ENCODE measurements around the gene PASK. TPM values are rescaled to one million over a fixed set of nuclear protein-coding genes. Genes with fewer than 3 reads are reported as not detected.

The PASK gene
- total and polyA plus RNA-seq, 9 of the 15 experiments (the other 6 are each of a cell fraction or from before 2014, with no cell fraction given), result 1.5 to 30.3 (median 9.9) TPM

DNA sequence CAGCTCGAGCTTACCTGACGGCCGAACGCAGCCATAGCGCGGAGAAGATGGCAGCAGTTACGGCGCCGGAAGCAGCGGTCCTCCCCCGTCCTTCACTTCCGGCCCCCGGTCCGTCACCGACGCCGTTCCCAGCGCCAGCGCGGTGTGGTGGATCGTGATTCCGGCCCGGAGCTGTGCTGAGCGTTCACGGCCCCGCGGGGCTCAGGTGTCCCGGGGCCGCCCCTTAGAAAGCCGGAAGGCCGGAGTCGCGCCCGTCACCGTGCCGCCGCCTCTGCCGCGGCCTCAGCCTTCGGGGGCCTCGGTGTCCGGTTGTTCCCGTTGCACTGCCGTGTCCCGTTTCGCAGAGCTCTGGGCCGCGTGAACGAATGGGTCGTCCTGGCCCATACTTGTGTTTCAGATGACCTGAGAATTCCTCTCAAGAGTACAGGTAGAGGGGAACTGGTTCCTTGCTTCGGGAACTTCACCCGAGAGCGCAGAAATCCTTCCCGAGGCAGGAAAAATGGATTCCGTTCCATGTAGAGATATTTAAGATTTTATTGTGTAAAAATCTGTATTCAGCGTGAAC lies 47.0 kb downstream of the PASK start, which contains the start of gene MTERF4 (continued):
- TF ChIP-seq PURB (CRISPR knock-in tag; IDR thresholded peaks at IDR 0.05; ENCODE audit: low read depth) (no peak), CBFA2T2 (conservative IDR thresholded peaks at IDR 0.05) (no peak), HNRNPUL1 (IDR thresholded peaks at IDR 0.05; ENCODE audit: low read length) (no peak), ZNF174 (CRISPR knock-in tag; IDR thresholded peaks at IDR 0.05) (no peak), CXXC5 (CRISPR knock-in tag; IDR thresholded peaks at IDR 0.05) (peak; percentile 92), RNF2 (IDR thresholded peaks at IDR 0.05) (peak; percentile 61; the same call in 1 of the 2 replicates), ZKSCAN3 (CRISPR knock-in tag; IDR thresholded peaks at IDR 0.05) (no peak), ILF3 (IDR thresholded peaks at IDR 0.05; ENCODE audit: borderline replicate concordance) (no peak), ATF2 (CRISPR knock-in tag; IDR thresholded peaks at IDR 0.05) (no peak), DDX20 (tag; IDR thresholded peaks at IDR 0.05; ENCODE audit: low read depth) (no peak), ZNF740 (CRISPR knock-in tag; IDR thresholded peaks at IDR 0.05) (no peak), ZNF740 (tag; IDR thresholded peaks at IDR 0.05) (no peak), MAFG (tag; conservative IDR thresholded peaks at IDR 0.05) (no peak), HLTF (IDR thresholded peaks at IDR 0.05) (no peak), MTA2 (IDR thresholded peaks at IDR 0.05; ENCODE audit: low read depth) (no peak), ZBTB9 (CRISPR knock-in tag; IDR thresholded peaks at IDR 0.05) (peak; percentile 28; the same call in 1 of the 2 replicates)
- TF ChIP-seq, protein P1, sequence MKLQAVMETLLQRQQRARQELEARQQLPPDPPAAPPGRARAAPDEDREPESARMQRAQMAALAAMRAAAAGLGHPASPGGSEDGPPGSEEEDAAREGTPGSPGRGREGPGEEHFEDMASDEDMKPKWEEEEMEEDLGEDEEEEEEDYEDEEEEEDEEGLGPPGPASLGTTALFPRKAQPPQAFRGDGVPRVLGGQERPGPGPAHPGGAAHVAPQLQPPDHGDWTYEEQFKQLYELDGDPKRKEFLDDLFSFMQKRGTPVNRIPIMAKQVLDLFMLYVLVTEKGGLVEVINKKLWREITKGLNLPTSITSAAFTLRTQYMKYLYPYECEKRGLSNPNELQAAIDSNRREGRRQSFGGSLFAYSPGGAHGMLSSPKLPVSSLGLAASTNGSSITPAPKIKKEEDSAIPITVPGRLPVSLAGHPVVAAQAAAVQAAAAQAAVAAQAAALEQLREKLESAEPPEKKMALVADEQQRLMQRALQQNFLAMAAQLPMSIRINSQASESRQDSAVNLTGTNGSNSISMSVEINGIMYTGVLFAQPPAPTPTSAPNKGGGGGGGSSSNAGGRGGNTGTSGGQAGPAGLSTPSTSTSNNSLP (IDR thresholded peaks at IDR 0.05; ENCODE audit: borderline replicate concordance, low read depth, low read length), result no peak
- TF ChIP-seq, protein P2, sequence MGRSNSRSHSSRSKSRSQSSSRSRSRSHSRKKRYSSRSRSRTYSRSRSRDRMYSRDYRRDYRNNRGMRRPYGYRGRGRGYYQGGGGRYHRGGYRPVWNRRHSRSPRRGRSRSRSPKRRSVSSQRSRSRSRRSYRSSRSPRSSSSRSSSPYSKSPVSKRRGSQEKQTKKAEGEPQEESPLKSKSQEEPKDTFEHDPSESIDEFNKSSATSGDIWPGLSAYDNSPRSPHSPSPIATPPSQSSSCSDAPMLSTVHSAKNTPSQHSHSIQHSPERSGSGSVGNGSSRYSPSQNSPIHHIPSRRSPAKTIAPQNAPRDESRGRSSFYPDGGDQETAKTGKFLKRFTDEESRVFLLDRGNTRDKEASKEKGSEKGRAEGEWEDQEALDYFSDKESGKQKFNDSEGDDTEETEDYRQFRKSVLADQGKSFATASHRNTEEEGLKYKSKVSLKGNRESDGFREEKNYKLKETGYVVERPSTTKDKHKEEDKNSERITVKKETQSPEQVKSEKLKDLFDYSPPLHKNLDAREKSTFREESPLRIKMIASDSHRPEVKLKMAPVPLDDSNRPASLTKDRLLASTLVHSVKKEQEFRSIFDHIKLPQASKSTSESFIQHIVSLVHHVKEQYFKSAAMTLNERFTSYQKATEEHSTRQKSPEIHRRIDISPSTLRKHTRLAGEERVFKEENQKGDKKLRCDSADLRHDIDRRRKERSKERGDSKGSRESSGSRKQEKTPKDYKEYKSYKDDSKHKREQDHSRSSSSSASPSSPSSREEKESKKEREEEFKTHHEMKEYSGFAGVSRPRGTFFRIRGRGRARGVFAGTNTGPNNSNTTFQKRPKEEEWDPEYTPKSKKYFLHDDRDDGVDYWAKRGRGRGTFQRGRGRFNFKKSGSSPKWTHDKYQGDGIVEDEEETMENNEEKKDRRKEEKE (IDR thresholded peaks at IDR 0.05; ENCODE audit: borderline replicate concordance in 1 of 2, control insufficient read depth in 1 of 2, low read depth in 2 of 2, low read length in 1 of 2), result peak in 1 of 2 experiments; percentile 94; a peak in 2 of 4 replicates
- TF ChIP-seq, protein P3, sequence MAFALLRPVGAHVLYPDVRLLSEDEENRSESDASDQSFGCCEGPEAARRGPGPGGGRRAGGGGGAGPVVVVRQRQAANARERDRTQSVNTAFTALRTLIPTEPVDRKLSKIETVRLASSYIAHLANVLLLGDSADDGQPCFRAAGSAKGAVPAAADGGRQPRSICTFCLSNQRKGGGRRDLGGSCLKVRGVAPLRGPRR (CRISPR knock-in tag; IDR thresholded peaks at IDR 0.05), result no peak
- TF ChIP-seq, protein P4, sequence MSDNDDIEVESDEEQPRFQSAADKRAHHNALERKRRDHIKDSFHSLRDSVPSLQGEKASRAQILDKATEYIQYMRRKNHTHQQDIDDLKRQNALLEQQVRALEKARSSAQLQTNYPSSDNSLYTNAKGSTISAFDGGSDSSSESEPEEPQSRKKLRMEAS (CRISPR knock-in tag; IDR thresholded peaks at IDR 0.05), result peak; percentile 61; the same call in 1 of the 2 replicates
